Gastroesophageal sphincter (tissue), 3 donors: ENCODE measurements around the gene PARP14.

Source experiments
- CTCF ChIP-seq, 4 experiments: fragments of 200-600 bp in 2 of 4; fragments of 450-650 bp in 2 of 4; sonication (generic) in 1 of 4; IDR thresholded peaks; one replicate each; pipeline ENCODE4 v1.5.1; 2017 to 2019; ENCODE audit warnings: antibody characterized with exemption in 4 of 4, mild to moderate bottlenecking in 2 of 4, moderate library complexity in 2 of 4
- EP300 ChIP-seq: sonication (generic); formaldehyde crosslinking; IDR thresholded peaks from one replicate; pipeline ENCODE4 v1.6.1; 2017; ENCODE audit warnings: antibody characterized with exemption, mild to moderate bottlenecking
- POLR2A ChIP-seq, 2 donors: fragments of 450-650 bp; IDR thresholded peaks; one replicate each; pipeline ENCODE4 v1.6.1; 2017; ENCODE audit warnings: antibody characterized with exemption in 2 of 2, mild to moderate bottlenecking in 2 of 2, moderate library complexity in 1 of 2
- POLR2AphosphoS5 ChIP-seq: sonication (generic); formaldehyde crosslinking; IDR thresholded peaks from one replicate; pipeline ENCODE4 v1.6.1; 2017; ENCODE audit warnings: antibody characterized with exemption

GRCh38 chr3:122739172-122739571 is 58.5 kb downstream of the PARP14 start:
- TF ChIP-seq POLR2AphosphoS5 (no peak), CTCF (IDR thresholded peaks at IDR 0.05) (no peak), POLR2A (IDR thresholded peaks at IDR 0.05) (no peak), EP300 (no peak)
